GM08714 (cell line): ENCODE results near the gene FAM53B.
"Not testable (repeated sequence)": the region's sequence is repeated elsewhere in the genome, so short reads cannot be mapped to it uniquely, and the experiment has no call there.

Experiments used
- H3K4me3 ChIP-seq: fragments of 200-500 bp; sonication (Bioruptor generic); 2 replicates; pipeline ENCODE4 v1.5.1; 2014; ENCODE audit warnings: mild to moderate bottlenecking, low read length, inconsistent platforms
- ZNF274 ChIP-seq: IDR thresholded peaks from 2 replicates; pipeline ENCODE4 v1.6.1; 2012; ENCODE audit warnings: mild to moderate bottlenecking, low read depth, low read length

Gene FAM53B

GRCh38 chr10:124590216-124591122 lies 153.7 kb downstream of the FAM53B start:
- no peak overlapping the region for H3K4me3 ChIP-seq
- TF ChIP-seq ZNF274, result no peak

GRCh38 chr10:124589491-124590041 lies 154.6 kb downstream of the FAM53B start:
- no peak for TF ChIP-seq ZNF274

GRCh38 chr10:124588736-124589490 lies 155.3 kb downstream of the FAM53B start:
- H3K4me3 ChIP-seq, result no peak overlapping the region
- no peak for TF ChIP-seq ZNF274

More at GRCh38 chr10:124589491-124590041, 154.6 kb downstream of the FAM53B start:
- no peak overlapping the region for H3K4me3 ChIP-seq

- H3K4me3 ChIP-seq, result not testable (repeated sequence)
Observed at GRCh38 chr10:124588341-124588735, 155.8 kb downstream of the FAM53B start.

- TF ChIP-seq ZNF274, result no peak
- H3K4me3 ChIP-seq, result no peak overlapping the region
Observed at GRCh38 chr10:124587811-124588211, 156.4 kb downstream of the FAM53B start.

GRCh38 chr10:124586142-124586541 lies 158.0 kb downstream of the FAM53B start:
- no peak overlapping the region for H3K4me3 ChIP-seq

GRCh38 chr10:124579011-124579399 lies 165.2 kb downstream of the FAM53B start:
- TF ChIP-seq ZNF274, result no peak

More at GRCh38 chr10:124586142-124586541, 158.0 kb downstream of the FAM53B start:
- TF ChIP-seq ZNF274, result no peak

GRCh38 chr10:124578231-124579010 lies 165.8 kb downstream of the FAM53B start:
- TF ChIP-seq ZNF274, result no peak
- no peak overlapping the region for H3K4me3 ChIP-seq

More at GRCh38 chr10:124579011-124579399, 165.2 kb downstream of the FAM53B start:
- no peak overlapping the region for H3K4me3 ChIP-seq

- H3K4me3 ChIP-seq, result no peak overlapping the region
- no peak for TF ChIP-seq ZNF274
Observed at GRCh38 chr10:124577651-124578050, 166.5 kb downstream of the FAM53B start.

- no peak overlapping the region for H3K4me3 ChIP-seq
- TF ChIP-seq ZNF274, result no peak
Observed at GRCh38 chr10:124576526-124577420, 167.4 kb downstream of the FAM53B start.

- no peak for TF ChIP-seq ZNF274
- no peak overlapping the region for H3K4me3 ChIP-seq
Observed at GRCh38 chr10:124575107-124576035, 168.8 kb downstream of the FAM53B start.
